Measurements from ENCODE around the gene SYT15. TPM values are rescaled to one million over a fixed set of nuclear protein-coding genes. Genes with fewer than 3 reads are reported as not detected.
"Not testable (repeated sequence)": the region's sequence is repeated elsewhere in the genome, so short reads cannot be mapped to it uniquely, and the experiment has no call there.

SYT15 gene
- polyA plus RNA-seq, 1 of the 3 experiments (the other 2 are of a cell fraction), result 0.07 TPM

DNA sequence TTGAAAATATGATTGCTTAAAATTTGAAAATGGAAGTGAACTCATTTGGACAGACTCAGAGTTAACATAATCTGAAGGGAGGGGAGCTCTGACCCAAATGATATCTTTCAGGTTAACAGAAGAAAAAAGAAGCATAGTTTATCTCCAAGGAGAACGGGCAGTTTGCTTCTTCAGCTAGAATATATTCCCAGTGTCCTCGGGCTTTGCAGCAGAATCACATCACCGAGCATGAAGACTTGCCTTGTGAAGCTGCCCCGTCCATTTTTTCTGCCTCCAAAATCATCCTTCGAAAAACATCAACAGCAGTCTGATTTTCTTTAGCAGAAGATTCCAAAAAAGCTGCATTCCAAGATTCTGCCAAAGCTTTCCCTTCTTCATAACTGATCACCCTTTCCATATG, 55.8 kb downstream of the SYT15 start:
- POLR2A ChIA-PET, result not testable (repeated sequence)

GRCh38 chr10:46635364-46635959, 56.5 kb downstream of the SYT15 start:
- POLR2A ChIA-PET; H3K79me2 ChIP-seq (ENCODE audit: insufficient read depth); CTCF ChIA-PET; H4K20me1 ChIP-seq (ENCODE audit: insufficient read depth); H3K36me3 ChIP-seq (replicated peaks in 1 of 2; ENCODE audit: control insufficient read depth in 1 of 2, insufficient read depth in 2 of 2, low read length in 1 of 2); H3K9me2 ChIP-seq; H3K9me3 ChIP-seq; H3K4me1 ChIP-seq (ENCODE audit: control insufficient read depth in 1 of 2, insufficient read depth in 2 of 2, low read depth in 1 of 2, low read length in 1 of 2); H3F3A ChIP-seq (replicated peaks; ENCODE audit: insufficient read depth); H2AFZ ChIP-seq (ENCODE audit: low read depth); H3K27ac ChIP-seq (ENCODE audit: low read depth in 2 of 2, low read length in 1 of 2); H3K9ac ChIP-seq; DNase-seq; H3K27me3 ChIP-seq (ENCODE audit: insufficient read depth): not testable (repeated sequence)
- WGBS (ENCODE audit: low lambda C conversion rate), result under 1% methylated on average over 9 of the region's 63 CpGs
- H3K4me3 ChIP-seq (ENCODE audit: low read depth in 2 of 2, low read length in 1 of 2), result peak overlapping the region; percentile 34 to 48; a peak in 2 of 4 replicates
- H3K4me2 ChIP-seq, result peak overlapping the region; percentile 41; the same call in 1 of the 2 replicates

More for the DNA sequence above, 55.8 kb downstream of the SYT15 start:
- H3K9me3 ChIP-seq; H3K4me2 ChIP-seq; H3K36me3 ChIP-seq (replicated peaks in 1 of 2; ENCODE audit: control insufficient read depth in 1 of 2, insufficient read depth in 2 of 2, low read length in 1 of 2); H4K20me1 ChIP-seq (ENCODE audit: insufficient read depth); H3K4me1 ChIP-seq (ENCODE audit: control insufficient read depth in 1 of 2, insufficient read depth in 2 of 2, low read depth in 1 of 2, low read length in 1 of 2); H3K27ac ChIP-seq (ENCODE audit: low read depth in 2 of 2, low read length in 1 of 2); H3K9ac ChIP-seq; CTCF ChIA-PET; H3K79me2 ChIP-seq (ENCODE audit: insufficient read depth); H2AFZ ChIP-seq (ENCODE audit: low read depth); DNase-seq; H3K27me3 ChIP-seq (ENCODE audit: insufficient read depth); H3K9me2 ChIP-seq; H3K4me3 ChIP-seq (ENCODE audit: low read depth in 2 of 2, low read length in 1 of 2); H3F3A ChIP-seq (replicated peaks; ENCODE audit: insufficient read depth): not testable (repeated sequence)
- WGBS (ENCODE audit: low lambda C conversion rate), result 35% methylated on average over 5 of the region's 5 CpGs

DNA sequence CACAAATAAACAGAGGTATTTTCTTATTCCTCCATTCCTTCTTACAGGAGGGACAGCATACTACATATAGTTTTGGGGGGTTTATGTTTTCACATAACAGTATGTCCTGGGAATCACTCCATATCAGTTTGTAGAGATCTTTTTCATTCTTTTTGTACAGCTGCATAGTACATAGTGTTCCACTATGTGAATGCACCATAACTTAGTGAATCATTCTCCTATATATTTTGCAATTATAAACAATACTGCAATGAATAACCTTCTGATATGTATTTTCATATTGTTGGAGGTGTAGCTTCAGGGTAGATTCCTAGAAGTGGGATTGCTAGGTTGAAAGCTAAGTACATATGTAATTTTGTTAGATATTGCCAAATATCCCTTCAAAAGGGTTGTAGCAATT, 61.1 kb downstream of the SYT15 start:
- H3K36me3 ChIP-seq (replicated peaks in 1 of 2; ENCODE audit: control insufficient read depth in 1 of 2, insufficient read depth in 2 of 2, low read length in 1 of 2); POLR2A ChIA-PET: not testable (repeated sequence)

More for the DNA sequence above, 61.1 kb downstream of the SYT15 start:
- H3K79me2 ChIP-seq (ENCODE audit: insufficient read depth); H3K4me2 ChIP-seq; H2AFZ ChIP-seq (ENCODE audit: low read depth); H4K20me1 ChIP-seq (ENCODE audit: insufficient read depth); DNase-seq; H3K27ac ChIP-seq (ENCODE audit: low read depth in 2 of 2, low read length in 1 of 2); H3K4me1 ChIP-seq (ENCODE audit: control insufficient read depth in 1 of 2, insufficient read depth in 2 of 2, low read depth in 1 of 2, low read length in 1 of 2); H3K4me3 ChIP-seq (ENCODE audit: low read depth in 2 of 2, low read length in 1 of 2); H3K9me3 ChIP-seq; CTCF ChIA-PET; H3K27me3 ChIP-seq (ENCODE audit: insufficient read depth); H3K9ac ChIP-seq; H3F3A ChIP-seq (replicated peaks; ENCODE audit: insufficient read depth); H3K9me2 ChIP-seq: not testable (repeated sequence)

Other genes with a start within 250 kb of the SYT15 start
- gene ANXA8L1, start 203.4 kb upstream of the SYT15 start, polyA plus RNA-seq (2012; rRNA removed), result 0.16 and 0.21 TPM in 2 replicates
- gene NPY4R, start 113.2 kb upstream of the SYT15 start, polyA plus RNA-seq (2012; rRNA removed), result 0.03 and 0.06 TPM in 2 replicates
- 0.03 TPM in 1 of 2 replicates, not detected in the other for gene GPRIN2, start 22.5 kb upstream of the SYT15 start, polyA plus RNA-seq (2012; rRNA removed)